Lung (tissue), 12 donors: ENCODE measurements around the gene FAM24B. TPM values are rescaled to one million over a fixed set of nuclear protein-coding genes. Genes with fewer than 3 reads are reported as not detected.

Experiments
- ATAC-seq: fragments of 200-7000 bp; cut with Tn5 transposase; one replicate; pipeline ENCODE4 v1.9.1; 2020; ENCODE audit warnings: moderate number of reproducible peaks; ENCODE audit not compliant: insufficient read depth, low FRiP score
- DNase-seq, 3 donors: peaks; one replicate each; pipeline ENCODE4 v3.0.0-alpha.2; 2013 to 2017
- H3K27ac ChIP-seq, 2 donors: one replicate each; pipeline ENCODE4 v1.5.1; 2013; ENCODE audit warnings: mild to moderate bottlenecking in 2 of 2, moderate library complexity in 2 of 2, control low read depth in 1 of 2, inconsistent platforms in 1 of 2, low read depth in 1 of 2, low read length in 1 of 2
- H3K27me3 ChIP-seq, 3 donors: one replicate each; pipeline ENCODE4 v1.5.1; 2013; ENCODE audit warnings: low read length in 2 of 3; ENCODE audit not compliant: control insufficient read depth in 3 of 3, insufficient read depth in 3 of 3
- H3K36me3 ChIP-seq, 4 donors: one replicate each; pipeline ENCODE4 v1.5.1; 2013; ENCODE audit warnings: low read length in 4 of 4, mild to moderate bottlenecking in 1 of 4, moderate library complexity in 1 of 4; ENCODE audit not compliant: control insufficient read depth in 4 of 4, insufficient read depth in 4 of 4
- H3K4me1 ChIP-seq, 5 donors: one replicate each; pipeline ENCODE4 v1.5.1; 2013; ENCODE audit warnings: low read length in 5 of 5, mild to moderate bottlenecking in 2 of 5, moderate library complexity in 1 of 5; ENCODE audit not compliant: control insufficient read depth in 5 of 5, insufficient read depth in 5 of 5
- H3K4me3 ChIP-seq: one replicate; pipeline ENCODE4 v1.5.1; 2013; ENCODE audit warnings: mild to moderate bottlenecking, control low read depth, moderate library complexity
- H3K9ac ChIP-seq, 2 donors: one replicate each; pipeline ENCODE4 v1.5.1; 2013; ENCODE audit warnings: low read length in 2 of 2, control low read depth in 1 of 2; ENCODE audit not compliant: insufficient read depth in 1 of 2
- H3K9me3 ChIP-seq, 4 donors: one replicate each; pipeline ENCODE4 v1.5.1; 2013; ENCODE audit warnings: low read length in 3 of 4, mild to moderate bottlenecking in 1 of 4, moderate library complexity in 1 of 4; ENCODE audit not compliant: control insufficient read depth in 4 of 4, insufficient read depth in 3 of 4
- CTCF ChIP-seq: IDR thresholded peaks from 2 replicates; pipeline ENCODE4 v1.5.1; 2012; ENCODE audit warnings: mild to moderate bottlenecking; ENCODE audit errors: control extremely low read depth, extremely low read depth
- WGBS, 2 donors: extraction: QIAGEN DNeasy Blood & Tissue Kit; methylation state at CpG; one replicate each; pipeline ENCODE4 v1.1.7; 2013; 5-methylcytosine and 5-hydroxymethylcytosine counted together
- polyA plus RNA-seq, 2 donors: library from polyadenylated mRNA; stranded (reverse); fragments of 200-250 nt; gene quantifications; one replicate each; pipeline ENCODE4 v1.2.1, GENCODE V29; 2013
- total RNA-seq, 2 donors: library from RNA; depleted of rRNA in 1 of 2; stranded (reverse); fragments of >200 nt in 1 of 2; gene quantifications; one replicate each; pipeline ENCODE4 v1.2.1, GENCODE V29; 2014 to 2021
- donor health status: control.
- donor health status: control.
- donor health status: Bipolar disorder and iron deficiency.
- donor health status: healthy.
- donor health status: DM: yes; HTN: yes; CAD: no.

Gene FAM24B
- total and polyA plus RNA-seq, 4 donors: 1.6 to 7.8 (median 3.2) TPM

GRCh38 chr10:122802282-122802681, 77.1 kb downstream of the FAM24B start:
- ATAC-seq (no peak), DNase-seq (no peak)
- no peak overlapping the region for H3K27ac ChIP-seq
- H3K9ac ChIP-seq: no peak overlapping the region
- H3K27me3 ChIP-seq: no peaks in the 10 kb centered on the region
- H3K9me3 ChIP-seq: peaks cover 0 to 4% (median 0%) of the 10 kb centered on the region in 4 donors
- no peaks in the 10 kb centered on the region for H3K36me3 ChIP-seq
- TF ChIP-seq CTCF: no peak
- 90 to 94% methylated on average over 7 of the region's 7 CpGs for WGBS, 2 donors
- no peaks in the 10 kb centered on the region for H3K4me1 ChIP-seq
- no peak overlapping the region for H3K4me3 ChIP-seq

Other genes with a start within 250 kb of the FAM24B start
- gene C10orf120, start 179.7 kb downstream of the FAM24B start, total RNA-seq: not detected
- gene C10orf120, start 179.7 kb downstream of the FAM24B start, polyA plus RNA-seq: not detected
- 1 to 10 TPM in 1 of 2 donors, under 1 TPM in 1; 0.94 to 1.5 TPM for gene CUZD1, start 33.7 kb downstream of the FAM24B start, total RNA-seq
- gene CUZD1, start 33.7 kb downstream of the FAM24B start, polyA plus RNA-seq: 1 to 10 TPM in 1 of 2 donors, under 1 TPM in 1; 0.29 to 1.0 TPM
- gene FAM24A, start 31.0 kb upstream of the FAM24B start, total RNA-seq: not detected
- gene FAM24A, start 31.0 kb upstream of the FAM24B start, polyA plus RNA-seq: not detected
- 10 to 100 TPM in 1 of 2 donors, 1 to 10 TPM in 1; 4.8 to 17.1 TPM for gene C10orf88, start 74.6 kb upstream of the FAM24B start, total RNA-seq
- 1 to 10 TPM; 3.7 to 5.2 TPM for gene C10orf88, start 74.6 kb upstream of the FAM24B start, polyA plus RNA-seq
- 1 to 10 TPM; 1.8 to 5.0 TPM for gene PSTK, start 100.8 kb upstream of the FAM24B start, total RNA-seq
- 1 to 10 TPM; 1.9 to 4.7 TPM for gene PSTK, start 100.8 kb upstream of the FAM24B start, polyA plus RNA-seq
- 10 to 100 TPM; 12.1 to 19.9 TPM for gene IKZF5, start 129.2 kb upstream of the FAM24B start, total RNA-seq
- gene IKZF5, start 129.2 kb upstream of the FAM24B start, polyA plus RNA-seq: 10 to 100 TPM in 1 of 2 donors, 1 to 10 TPM in 1; 6.1 to 11.0 TPM
- gene ACADSB, start 129.4 kb upstream of the FAM24B start, total RNA-seq: 10 to 100 TPM; 20.4 to 36.2 TPM
- gene ACADSB, start 129.4 kb upstream of the FAM24B start, polyA plus RNA-seq: 1 to 10 TPM; 8.2 to 9.5 TPM